ENCODE measurements around the gene ANKK1.

ANKK1 gene

DNA sequence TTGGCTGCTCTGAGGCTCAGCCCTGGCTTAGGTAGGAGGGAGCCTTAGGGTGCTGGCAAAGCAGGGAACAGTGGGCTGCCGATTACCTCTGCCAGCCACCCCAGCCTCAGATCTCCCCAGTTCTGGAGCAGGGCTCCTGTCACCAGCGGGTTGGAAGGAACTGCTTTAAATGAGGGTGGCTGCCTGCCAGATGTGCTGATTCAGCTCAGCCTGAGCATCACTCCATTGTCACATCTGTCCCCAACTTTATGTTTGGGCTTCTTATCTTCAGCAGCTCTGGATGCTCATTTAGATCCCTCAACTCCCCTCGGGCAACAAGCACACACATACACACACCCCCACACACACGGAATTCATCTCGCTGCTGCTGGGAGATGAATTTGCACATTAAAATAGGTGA, 16.9 kb upstream of the ANKK1 start:
- TF ChIP-seq ZNF274 (IDR thresholded peaks at IDR 0.05; ENCODE audit: low read depth, low read length) = no peak
- no peak overlapping the region for H3K4me3 ChIP-seq (ENCODE audit: low read length)

DNA sequence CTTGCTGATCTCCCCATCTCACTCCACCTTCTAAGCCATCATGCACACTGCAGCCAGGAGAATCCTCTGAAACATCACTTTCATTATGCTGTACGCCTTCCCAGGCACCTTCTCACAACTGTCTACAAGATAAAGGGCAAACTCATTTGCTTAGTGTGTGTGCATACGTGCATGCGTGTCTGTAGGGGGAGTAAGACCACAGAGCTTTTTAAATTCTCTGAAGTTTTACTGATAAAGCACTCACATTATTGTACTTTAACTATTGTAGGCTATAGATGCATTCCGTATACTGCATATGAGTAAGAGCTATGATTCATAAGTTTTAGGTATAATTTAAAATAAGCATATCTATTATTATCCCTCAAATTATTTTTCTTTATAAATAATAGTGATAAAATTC, 15.3 kb upstream of the ANKK1 start:
- H3K4me3 ChIP-seq (ENCODE audit: low read length) = no peak overlapping the region
- no peak for TF ChIP-seq ZNF274 (IDR thresholded peaks at IDR 0.05; ENCODE audit: low read depth, low read length)

- no peak overlapping the region for H3K4me3 ChIP-seq (ENCODE audit: low read length)
- no peak for TF ChIP-seq ZNF274 (IDR thresholded peaks at IDR 0.05; ENCODE audit: low read depth, low read length)
These were observed 14.3 kb upstream of the ANKK1 start for GRCh38 chr11:113373306-113373705.

DNA sequence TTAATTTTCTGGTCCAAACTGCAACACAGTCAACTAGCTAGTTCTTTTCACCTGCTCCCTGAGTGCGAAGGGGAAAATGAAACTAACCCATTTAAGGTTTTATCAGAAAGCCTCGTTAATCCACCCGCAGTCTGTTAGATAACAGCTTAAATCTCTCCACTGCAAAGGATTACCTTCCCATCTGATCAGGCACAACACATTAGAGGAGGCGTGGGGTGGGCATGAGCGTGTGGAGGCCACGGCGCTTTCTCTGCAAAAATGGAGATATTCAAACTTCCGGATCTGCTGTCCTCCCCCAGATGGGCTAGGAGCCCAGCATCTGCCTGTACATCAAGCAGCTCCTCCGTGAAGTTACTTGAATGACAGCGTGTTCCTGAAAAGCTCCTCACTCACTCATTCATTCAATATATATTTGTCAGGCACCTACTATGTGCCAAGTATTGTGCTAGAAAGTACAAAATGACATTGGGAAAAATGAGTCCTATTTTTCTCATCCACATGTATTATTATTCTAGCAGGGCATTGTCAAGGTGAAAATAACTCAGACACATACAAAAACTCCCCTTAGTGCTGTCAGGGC, 13.5 kb upstream of the ANKK1 start:
- H3K4me3 ChIP-seq (ENCODE audit: low read length) = no peak overlapping the region

DNA sequence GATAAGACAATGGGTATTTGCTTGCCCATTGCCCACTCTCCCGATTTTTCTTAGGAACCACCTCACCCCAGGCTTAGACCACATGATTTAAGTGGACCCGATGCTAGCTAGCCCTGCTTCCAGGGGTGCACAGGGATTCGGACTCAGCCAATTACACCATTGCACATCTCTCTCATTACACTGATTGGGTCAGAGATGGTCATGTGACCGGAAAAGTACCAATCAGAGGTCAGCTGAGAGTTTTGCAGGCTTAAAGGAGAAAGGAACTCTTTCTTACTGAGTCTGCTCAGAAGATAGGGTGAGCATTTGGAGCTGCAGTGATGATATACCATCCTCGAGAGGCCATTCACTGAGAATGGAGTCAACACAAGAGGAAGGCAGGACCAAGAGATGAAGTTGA, 12.2 kb upstream of the ANKK1 start:
- TF ChIP-seq ZNF274 (IDR thresholded peaks at IDR 0.05; ENCODE audit: low read depth, low read length) = no peak
- no peak overlapping the region for H3K4me3 ChIP-seq (ENCODE audit: low read length)

More for the DNA sequence above, 13.5 kb upstream of the ANKK1 start:
- TF ChIP-seq ZNF274 (IDR thresholded peaks at IDR 0.05; ENCODE audit: low read depth, low read length) = no peak

DNA sequence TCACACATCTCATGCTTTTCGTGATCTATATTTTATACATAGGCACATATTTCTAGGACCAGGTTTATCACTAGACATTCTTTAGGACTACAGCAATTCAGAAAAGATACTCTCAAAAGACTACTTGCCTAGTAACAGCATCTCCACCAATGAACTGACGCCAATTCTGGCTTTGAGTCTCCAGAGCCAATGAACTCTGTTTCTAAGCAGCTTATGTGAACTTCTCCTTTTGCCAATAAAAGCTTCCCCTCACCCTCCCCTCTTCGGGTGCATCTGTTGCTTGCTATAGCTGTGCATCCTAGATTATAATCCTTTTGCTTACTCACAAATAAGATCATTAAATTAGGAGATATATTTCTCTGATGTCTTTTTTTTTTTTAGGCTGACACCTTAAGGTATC, 11.4 kb upstream of the ANKK1 start:
- TF ChIP-seq ZNF274 (IDR thresholded peaks at IDR 0.05; ENCODE audit: low read depth, low read length) = no peak

DNA sequence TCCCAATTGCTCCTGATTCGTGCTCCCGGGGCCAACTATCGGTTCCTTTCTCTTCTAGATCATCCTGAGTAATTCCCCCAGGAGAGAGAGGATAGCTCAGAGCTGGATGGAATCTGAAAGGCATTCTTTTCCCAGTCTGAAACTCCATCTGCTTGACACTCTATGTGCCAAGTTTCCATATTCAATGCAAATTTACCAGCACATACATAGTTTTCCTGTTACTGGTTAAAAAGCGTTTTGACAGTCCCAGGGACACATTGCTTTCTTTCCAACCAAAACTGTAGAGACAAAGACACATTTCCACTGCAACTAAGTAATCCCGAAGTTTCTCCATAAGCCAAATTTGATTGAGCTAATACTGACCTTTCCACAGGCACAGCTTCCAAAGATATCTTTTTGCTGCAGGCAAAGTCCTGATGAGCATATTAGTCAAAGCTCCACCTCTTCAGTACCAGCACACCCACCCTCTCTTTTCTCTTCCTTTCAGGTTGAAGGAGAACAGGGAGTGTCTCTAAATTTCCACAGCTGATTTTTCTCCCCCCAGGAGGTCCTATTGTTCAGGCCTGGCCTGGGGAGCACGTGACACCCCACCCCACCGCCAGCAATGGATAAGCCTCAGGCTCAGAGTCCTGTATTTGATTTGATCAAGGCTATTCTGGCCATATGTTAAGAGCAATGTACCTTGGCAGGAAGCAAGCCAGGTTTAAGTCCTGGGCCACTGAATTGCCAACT, 9.7 kb upstream of the ANKK1 start:
- TF ChIP-seq ZNF274 (IDR thresholded peaks at IDR 0.05; ENCODE audit: low read depth, low read length) = no peak
- no peak overlapping the region for H3K4me3 ChIP-seq (ENCODE audit: low read length)

More for the DNA sequence above, 11.4 kb upstream of the ANKK1 start:
- no peak overlapping the region for H3K4me3 ChIP-seq (ENCODE audit: low read length)

DNA sequence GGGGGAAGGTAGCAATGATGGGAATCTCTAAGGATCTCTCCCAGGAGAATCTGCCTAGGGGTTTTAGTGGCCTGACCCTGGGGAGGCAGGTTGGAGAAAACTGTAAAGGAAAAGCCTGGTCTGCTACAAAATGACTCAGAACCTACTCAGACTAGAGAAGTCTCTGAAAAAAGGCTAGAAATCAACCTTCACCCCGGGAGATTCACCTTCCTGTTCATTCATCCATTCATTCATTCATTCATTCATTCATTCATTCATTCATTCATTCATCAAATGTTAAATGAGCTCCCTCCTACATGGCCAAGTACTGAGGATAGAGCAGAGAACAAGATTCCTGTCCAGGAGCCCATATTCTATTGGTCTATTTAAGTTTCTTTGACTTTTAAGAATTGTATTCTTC, 8.9 kb upstream of the ANKK1 start:
- H3K4me3 ChIP-seq (ENCODE audit: low read length) = no peak overlapping the region
- TF ChIP-seq ZNF274 (IDR thresholded peaks at IDR 0.05; ENCODE audit: low read depth, low read length) = no peak

DNA sequence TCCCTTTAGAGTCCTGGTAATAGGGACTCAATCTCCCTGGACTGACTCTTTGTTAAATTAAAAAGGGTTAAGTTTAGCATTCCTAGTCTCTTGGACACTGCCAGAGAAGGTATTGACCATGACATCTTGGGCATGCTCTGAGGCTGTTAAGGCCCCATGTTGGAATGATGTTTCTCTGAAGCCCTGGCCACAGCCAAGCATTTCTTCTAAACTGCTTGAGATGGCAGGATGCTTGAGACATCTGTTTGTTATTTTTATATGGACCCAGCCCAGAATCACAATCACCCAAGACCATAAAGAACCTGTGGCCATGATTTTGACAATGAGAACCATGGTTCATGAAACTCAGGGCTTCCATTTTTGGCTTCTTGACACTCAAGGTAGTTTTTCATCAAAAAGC, 5.5 kb upstream of the ANKK1 start:
- H3K4me3 ChIP-seq (ENCODE audit: low read length) = no peak overlapping the region
- TF ChIP-seq ZNF274 (IDR thresholded peaks at IDR 0.05; ENCODE audit: low read depth, low read length) = no peak

DNA sequence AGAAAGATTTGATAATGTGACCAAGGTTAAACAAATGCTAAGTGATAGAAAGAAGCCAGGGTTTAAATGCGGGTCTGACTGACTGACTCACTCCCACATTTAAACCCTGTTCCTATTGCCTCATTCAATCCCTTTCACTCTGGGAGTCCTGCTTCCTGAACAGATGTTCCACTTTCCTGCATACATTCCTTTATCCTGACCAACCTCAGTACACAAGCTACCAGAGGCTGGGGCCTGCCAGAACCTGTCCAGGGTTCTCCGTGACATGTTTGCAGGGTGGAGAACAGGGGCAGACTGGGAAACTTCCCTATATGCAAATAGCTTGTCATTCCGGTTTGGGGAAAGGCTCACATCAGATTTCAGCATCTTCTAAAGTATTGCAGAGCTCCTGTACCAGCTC, 3.0 kb upstream of the ANKK1 start:
- no peak overlapping the region for H3K4me3 ChIP-seq (ENCODE audit: low read length)
- TF ChIP-seq ZNF274 (IDR thresholded peaks at IDR 0.05; ENCODE audit: low read depth, low read length) = no peak

DNA sequence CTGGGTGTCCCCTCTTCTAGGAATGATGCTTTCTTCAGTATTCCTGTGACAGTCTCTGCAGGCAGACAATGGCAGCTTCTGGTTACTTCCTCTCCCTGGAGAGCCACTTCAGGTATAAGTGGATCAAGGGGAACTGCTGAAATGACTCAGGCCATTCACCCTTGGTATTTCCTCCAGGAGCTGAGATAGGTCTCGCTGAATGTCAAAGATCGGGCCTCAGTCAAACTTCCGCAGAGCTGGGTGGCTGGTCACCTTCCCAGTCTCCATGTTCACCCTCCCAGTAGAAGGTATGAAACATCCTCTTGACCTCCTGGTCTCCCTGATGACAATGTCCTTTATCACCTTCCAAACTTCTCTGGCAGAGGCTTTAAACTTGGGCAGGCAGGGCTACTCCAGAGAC, 1.8 kb upstream of the ANKK1 start:
- TF ChIP-seq ZNF274 (IDR thresholded peaks at IDR 0.05; ENCODE audit: low read depth, low read length) = no peak
- H3K4me3 ChIP-seq (ENCODE audit: low read length) = no peak overlapping the region

GRCh38 chr11:113386866-113387265, 713 bp upstream of the ANKK1 start:
- H3K4me3 ChIP-seq (ENCODE audit: low read length) = no peak overlapping the region
- no peak for TF ChIP-seq ZNF274 (IDR thresholded peaks at IDR 0.05; ENCODE audit: low read depth, low read length)

GRCh38 chr11:113389272-113389671, 1.7 kb downstream of the ANKK1 start:
- no peak for TF ChIP-seq ZNF274 (IDR thresholded peaks at IDR 0.05; ENCODE audit: low read depth, low read length)

GRCh38 chr11:113392236-113392921, 4.8 kb downstream of the ANKK1 start:
- no peak for TF ChIP-seq ZNF274 (IDR thresholded peaks at IDR 0.05; ENCODE audit: low read depth, low read length)
- H3K4me3 ChIP-seq (ENCODE audit: low read length) = no peak overlapping the region

More at GRCh38 chr11:113389272-113389671, 1.7 kb downstream of the ANKK1 start:
- H3K4me3 ChIP-seq (ENCODE audit: low read length) = no peak overlapping the region

GRCh38 chr11:113393501-113393985, 6.0 kb downstream of the ANKK1 start:
- no peak overlapping the region for H3K4me3 ChIP-seq (ENCODE audit: low read length)
- TF ChIP-seq ZNF274 (IDR thresholded peaks at IDR 0.05; ENCODE audit: low read depth, low read length) = no peak
